Endodermal cell (in vitro differentiated cells): ENCODE data around the gene RBM20. TPM values are rescaled to one million over a fixed set of nuclear protein-coding genes. Genes with fewer than 3 reads are reported as not detected.

Experiments
- DNase-seq: peaks from one replicate; pipeline ENCODE4 v3.0.0-alpha.2; 2017
- H3K27ac ChIP-seq: 2 replicates; pipeline ENCODE4 v1.5.1; 2013; ENCODE audit warnings: mild to moderate bottlenecking, low read depth, low read length, moderate library complexity
- H3K27me3 ChIP-seq: 2 replicates; pipeline ENCODE4 v1.6.1; 2013; ENCODE audit warnings: mild to moderate bottlenecking, low read length, moderate library complexity; ENCODE audit not compliant: insufficient read depth, control insufficient read depth, poor library complexity, severe bottlenecking
- H3K36me3 ChIP-seq: 2 replicates; pipeline ENCODE4 v1.7.0; 2013; ENCODE audit warnings: mild to moderate bottlenecking, low read length, moderate library complexity; ENCODE audit not compliant: control insufficient read depth, insufficient read depth
- H3K4me1 ChIP-seq: one replicate; pipeline ENCODE4 v1.7.0; 2013; ENCODE audit warnings: low read length; ENCODE audit not compliant: control insufficient read depth, insufficient read depth
- H3K4me3 ChIP-seq: 2 replicates; pipeline ENCODE4 v1.5.1; 2013; ENCODE audit warnings: mild to moderate bottlenecking, low read length, moderate library complexity
- H3K9ac ChIP-seq: 2 replicates; pipeline ENCODE4 v1.6.1; 2013; ENCODE audit warnings: mild to moderate bottlenecking, low read length, moderate library complexity; ENCODE audit not compliant: poor library complexity, severe bottlenecking; ENCODE audit errors: extremely low read depth
- H3K9me3 ChIP-seq: 2 replicates; pipeline ENCODE4 v1.6.1; 2013; ENCODE audit warnings: mild to moderate bottlenecking, low read length, moderate library complexity; ENCODE audit not compliant: control insufficient read depth
- H3K27ac Mint-ChIP-seq: 2 replicates; pipeline ENCODE4 v1.8.0; 2020; ENCODE audit warnings: mixed read lengths
- H3K27me3 Mint-ChIP-seq: 2 replicates; pipeline ENCODE4 v1.8.0; 2021; ENCODE audit warnings: mild to moderate bottlenecking, mixed read lengths; ENCODE audit not compliant: insufficient read depth
- H3K36me3 Mint-ChIP-seq: 2 replicates; pipeline ENCODE4 v1.8.0; 2020; ENCODE audit warnings: low read depth, mixed read lengths
- H3K4me1 Mint-ChIP-seq: 2 replicates; pipeline ENCODE4 v1.8.0; 2020; ENCODE audit warnings: mixed read lengths
- H3K4me3 Mint-ChIP-seq: 2 replicates; pipeline ENCODE4 v1.8.0; 2020; ENCODE audit warnings: mild to moderate bottlenecking, moderate library complexity, mixed read lengths
- H3K9me3 Mint-ChIP-seq: 2 replicates; pipeline ENCODE4 v1.8.0; 2020; ENCODE audit warnings: mild to moderate bottlenecking, mixed read lengths
- WGBS, 2 experiments: methylation state at CpG; one replicate each; pipeline versions ENCODE4 v1.1.5 to v1.1.7; 2013; ENCODE audit warnings: missing lambda C conversion rate in 2 of 2, mixed read lengths in 1 of 2; ENCODE audit not compliant: insufficient coverage in 1 of 2, insufficient read length in 1 of 2; 5-methylcytosine and 5-hydroxymethylcytosine counted together
- total RNA-seq, 2 donors: library from RNA; stranded (reverse); fragmentation: NEBNext Ultra II Directional in 1 of 2; extraction: Animal tissue kit (Norgen Biotek cat#: 25700) in 1 of 2; gene quantifications; 2 replicates in 1 of 2; 3 replicates in 1 of 2; pipeline ENCODE4 v1.2.1, GENCODE V29; 2021
- TF ChIP-seq, protein P1 (sequence below): fragments of 200-600 bp; sonication (generic); conservative IDR thresholded peaks from 2 replicates; pipeline ENCODE4 v1.5.0; 2021; ENCODE audit warnings: antibody characterized with exemption, mild to moderate bottlenecking

Gene RBM20
- total RNA-seq, 2 donors from 2014 or later = 6.2 to 7.0 TPM

DNA sequence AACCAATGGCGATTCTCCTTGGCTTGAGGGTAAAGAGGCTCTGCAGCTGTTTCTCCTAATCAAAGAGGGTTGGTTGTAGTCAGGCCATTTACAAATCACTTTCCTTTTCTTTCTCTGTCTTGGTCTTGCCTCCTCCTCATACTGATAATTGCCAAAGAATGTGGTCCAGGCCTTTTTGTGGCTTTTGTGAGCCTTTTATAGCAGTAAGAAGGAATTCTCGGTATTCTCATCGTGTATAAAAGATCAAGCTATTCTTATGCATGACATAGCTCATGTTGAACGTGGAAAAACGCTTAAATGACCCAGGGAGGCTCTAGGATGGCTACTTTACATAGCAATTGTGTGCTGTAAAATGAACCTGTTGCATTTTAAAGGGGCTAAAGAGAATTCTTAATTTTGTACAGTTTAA, 62.6 kb downstream of the RBM20 start:
- H3K4me1 Mint-ChIP-seq = peaks cover 22% of the 10 kb centered on the region
- Histone ChIP-seq H3K4me1 (peaks cover 2% of the 10 kb centered on the region), H3K4me3 (no peak overlapping the region), H3K27me3 (no peaks in the 10 kb centered on the region), H3K9ac (no peak overlapping the region), H3K27ac (no peak overlapping the region), H3K9me3 (peaks cover 10% of the 10 kb centered on the region), H3K36me3 (no peaks in the 10 kb centered on the region)
- no peaks in the 10 kb centered on the region for H3K27me3 Mint-ChIP-seq
- DNase-seq = no peak
- no peak overlapping the region for H3K4me3 Mint-ChIP-seq
- H3K36me3 Mint-ChIP-seq = no peaks in the 10 kb centered on the region
- no peak overlapping the region for H3K27ac Mint-ChIP-seq
- 15 to 36% methylated on average over 5 of the region's 5 CpGs for WGBS, 2 experiments
- TF ChIP-seq, protein P1, sequence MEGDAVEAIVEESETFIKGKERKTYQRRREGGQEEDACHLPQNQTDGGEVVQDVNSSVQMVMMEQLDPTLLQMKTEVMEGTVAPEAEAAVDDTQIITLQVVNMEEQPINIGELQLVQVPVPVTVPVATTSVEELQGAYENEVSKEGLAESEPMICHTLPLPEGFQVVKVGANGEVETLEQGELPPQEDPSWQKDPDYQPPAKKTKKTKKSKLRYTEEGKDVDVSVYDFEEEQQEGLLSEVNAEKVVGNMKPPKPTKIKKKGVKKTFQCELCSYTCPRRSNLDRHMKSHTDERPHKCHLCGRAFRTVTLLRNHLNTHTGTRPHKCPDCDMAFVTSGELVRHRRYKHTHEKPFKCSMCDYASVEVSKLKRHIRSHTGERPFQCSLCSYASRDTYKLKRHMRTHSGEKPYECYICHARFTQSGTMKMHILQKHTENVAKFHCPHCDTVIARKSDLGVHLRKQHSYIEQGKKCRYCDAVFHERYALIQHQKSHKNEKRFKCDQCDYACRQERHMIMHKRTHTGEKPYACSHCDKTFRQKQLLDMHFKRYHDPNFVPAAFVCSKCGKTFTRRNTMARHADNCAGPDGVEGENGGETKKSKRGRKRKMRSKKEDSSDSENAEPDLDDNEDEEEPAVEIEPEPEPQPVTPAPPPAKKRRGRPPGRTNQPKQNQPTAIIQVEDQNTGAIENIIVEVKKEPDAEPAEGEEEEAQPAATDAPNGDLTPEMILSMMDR = no peak
- H3K9me3 Mint-ChIP-seq = no peaks in the 10 kb centered on the region

GRCh38 chr10:110708776-110709443, 64.8 kb downstream of the RBM20 start:
- WGBS, 2 experiments = 68 to 82% methylated on average over 6 to 8 of the region's 8 CpGs
- H3K27me3 Mint-ChIP-seq = no peaks in the 10 kb centered on the region
- no peak overlapping the region for H3K27ac Mint-ChIP-seq
- no peaks in the 10 kb centered on the region for H3K27me3 ChIP-seq
- peaks cover 2% of the 10 kb centered on the region for H3K4me1 ChIP-seq
- H3K27ac ChIP-seq = peak overlapping the region; percentile 48
- no peak overlapping the region for H3K4me3 ChIP-seq
- no peaks in the 10 kb centered on the region for H3K36me3 ChIP-seq
- no peaks in the 10 kb centered on the region for H3K9me3 Mint-ChIP-seq
- no peak overlapping the region for H3K4me3 Mint-ChIP-seq
- H3K4me1 Mint-ChIP-seq = peaks cover 14% of the 10 kb centered on the region
- DNase-seq = peak; percentile 64
- no peak overlapping the region for H3K9ac ChIP-seq
- H3K9me3 ChIP-seq = peaks cover 6% of the 10 kb centered on the region
- H3K36me3 Mint-ChIP-seq = no peaks in the 10 kb centered on the region
- TF ChIP-seq, protein P1 = no peak

- no peak for DNase-seq
- Histone ChIP-seq H3K4me1 (peaks cover 2% of the 10 kb centered on the region), H3K27me3 (no peaks in the 10 kb centered on the region), H3K4me3 (no peak overlapping the region), H3K9ac (no peak overlapping the region), H3K36me3 (no peaks in the 10 kb centered on the region), H3K27ac (peak overlapping the region; percentile 48), H3K9me3 (peaks cover 1% of the 10 kb centered on the region)
- Mint-ChIP-seq H3K27me3 (no peaks in the 10 kb centered on the region), H3K36me3 (no peaks in the 10 kb centered on the region), H3K4me3 (no peak overlapping the region), H3K9me3 (no peaks in the 10 kb centered on the region), H3K27ac (no peak overlapping the region), H3K4me1 (peaks cover 14% of the 10 kb centered on the region)
- 95 to 100% methylated on average over 2 of the region's 3 CpGs for WGBS, 2 experiments
- TF ChIP-seq, protein P1 = no peak
Observed at GRCh38 chr10:110709444-110709828, 65.3 kb downstream of the RBM20 start.
